Duodenal mucosa (tissue), 2 donors: ENCODE measurements around the gene KRT84.

ENCODE experiments used
- H3K27ac ChIP-seq: one replicate; pipeline ENCODE4 v1.7.0; 2013; ENCODE audit warnings: low read depth, low read length
- H3K27me3 ChIP-seq, 2 donors: one replicate each; pipeline ENCODE4 v1.7.0; 2013; ENCODE audit warnings: low read length in 2 of 2, control low read depth in 1 of 2; ENCODE audit not compliant: insufficient read depth in 2 of 2, control insufficient read depth in 1 of 2
- H3K36me3 ChIP-seq, 2 donors: one replicate each; pipeline ENCODE4 v1.7.0; 2013; ENCODE audit warnings: low read length in 2 of 2, control low read depth in 1 of 2; ENCODE audit not compliant: insufficient read depth in 2 of 2, control insufficient read depth in 1 of 2
- H3K4me1 ChIP-seq, 2 donors: one replicate each; pipeline ENCODE4 v1.7.0; 2013; ENCODE audit warnings: low read length in 2 of 2, control low read depth in 1 of 2; ENCODE audit not compliant: insufficient read depth in 2 of 2, control insufficient read depth in 1 of 2
- H3K4me3 ChIP-seq, 2 donors: one replicate each; pipeline ENCODE4 v1.7.0; 2013; ENCODE audit warnings: low read length in 2 of 2, low read depth in 1 of 2
- H3K9ac ChIP-seq, 2 donors: one replicate each; pipeline ENCODE4 v1.7.0; 2013; ENCODE audit warnings: low read length in 2 of 2, low read depth in 1 of 2
- H3K9me3 ChIP-seq, 2 donors: one replicate each; pipeline ENCODE4 v1.7.0; 2013; ENCODE audit warnings: low read length in 2 of 2, control low read depth in 1 of 2; ENCODE audit not compliant: control insufficient read depth in 1 of 2

Gene KRT84

DNA sequence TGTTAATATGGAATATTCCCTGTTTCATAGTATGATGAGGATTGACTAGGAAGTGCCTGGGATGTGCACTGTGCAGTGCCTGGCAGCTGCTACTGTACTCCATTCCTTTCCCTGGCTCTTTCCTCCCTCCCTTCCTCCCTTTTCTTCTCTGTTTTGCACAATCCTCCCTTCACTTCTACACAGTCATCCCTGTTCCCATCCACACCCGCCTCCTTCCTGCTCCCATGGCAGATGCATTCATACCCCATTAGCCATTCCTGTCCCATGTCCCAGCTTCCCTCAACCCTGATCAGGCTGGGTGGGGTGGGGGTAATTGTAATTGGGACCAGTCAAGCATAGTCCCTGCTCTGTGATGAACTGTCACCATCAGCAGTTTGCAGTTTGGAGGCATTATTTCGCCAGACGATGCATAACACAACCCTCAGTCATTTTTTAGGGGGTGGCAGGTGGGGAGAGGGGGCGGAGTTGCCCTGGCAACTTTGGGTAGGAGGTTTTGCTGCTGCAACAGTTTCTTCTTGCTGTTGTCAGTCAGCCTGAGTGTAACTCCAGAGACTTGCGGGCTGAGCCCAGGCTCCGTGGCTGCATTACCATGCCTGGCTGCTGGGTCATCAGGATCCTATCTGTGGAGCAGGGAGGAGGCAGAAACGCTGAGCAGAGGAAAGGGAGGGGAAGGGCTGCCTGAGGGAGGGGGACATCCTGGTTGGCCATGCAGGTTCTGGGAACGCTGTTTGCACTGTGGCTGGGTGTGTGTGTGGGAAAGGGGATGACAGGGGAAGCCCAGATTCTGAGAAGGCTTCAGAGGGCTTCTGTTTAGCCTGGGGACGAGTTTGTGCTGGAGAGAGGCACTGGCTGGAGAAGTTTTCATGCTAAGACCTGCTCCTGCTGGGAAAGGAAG is 4.1 kb upstream of the KRT84 start:
- no peaks in the 10 kb centered on the region for H3K9me3 ChIP-seq
- no peak overlapping the region for H3K27ac ChIP-seq
- no peaks in the 10 kb centered on the region for H3K4me1 ChIP-seq
- no peak overlapping the region for H3K9ac ChIP-seq
- H3K27me3 ChIP-seq: peaks cover 0 to 8% of the 10 kb centered on the region in 2 donors
- H3K36me3 ChIP-seq: no peaks in the 10 kb centered on the region
- H3K4me3 ChIP-seq: no peak overlapping the region

DNA sequence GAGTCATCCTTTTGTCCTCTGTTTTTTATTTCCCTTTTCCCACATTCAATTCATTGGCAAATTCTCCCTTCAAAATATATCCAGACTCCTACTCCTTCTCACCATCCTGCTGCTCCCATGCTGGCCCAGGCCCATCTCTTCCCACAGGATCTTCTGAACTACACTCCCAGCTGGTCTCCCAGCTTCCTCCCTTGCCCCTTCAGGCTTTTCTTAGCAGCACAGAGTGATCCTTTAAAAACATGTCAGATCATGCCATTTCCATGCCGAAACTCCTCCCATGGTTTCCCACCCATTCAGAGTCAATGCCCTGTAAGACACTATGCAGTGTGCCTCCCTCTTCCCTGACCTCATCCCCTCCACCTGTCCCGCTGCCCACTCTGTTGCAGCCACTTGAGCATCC is 2.4 kb upstream of the KRT84 start:
- Histone ChIP-seq H3K4me3 (no peak overlapping the region), H3K4me1 (no peaks in the 10 kb centered on the region), H3K9me3 (no peaks in the 10 kb centered on the region), H3K27ac (no peak overlapping the region), H3K9ac (no peak overlapping the region), H3K36me3 (no peaks in the 10 kb centered on the region), H3K27me3 (peaks cover 0 to 8% of the 10 kb centered on the region in 2 donors)

DNA sequence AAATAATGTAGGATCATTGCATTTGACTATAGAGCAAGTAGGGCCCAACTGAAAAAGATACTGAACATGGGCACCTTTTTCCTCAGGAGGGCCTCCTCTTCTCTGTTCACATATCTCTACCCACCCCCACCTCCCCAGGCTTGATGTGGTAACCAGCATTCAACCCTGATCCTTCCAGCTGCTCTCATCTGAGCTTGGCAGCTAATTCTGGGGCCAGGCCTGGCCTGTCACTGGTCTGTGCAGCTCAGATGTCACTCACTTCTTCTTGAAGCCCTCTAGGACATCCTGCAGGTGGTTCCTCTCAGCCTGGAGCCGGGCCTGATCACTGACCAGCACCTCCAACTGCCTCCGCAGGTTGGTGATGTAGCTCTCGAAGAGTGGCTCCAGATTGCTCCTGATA is 2.1 kb downstream of the KRT84 start:
- H3K9ac ChIP-seq: no peak overlapping the region
- no peaks in the 10 kb centered on the region for H3K9me3 ChIP-seq
- H3K4me3 ChIP-seq: no peak overlapping the region
- peaks cover 0 to 10% of the 10 kb centered on the region in 2 donors for H3K27me3 ChIP-seq
- no peak overlapping the region for H3K27ac ChIP-seq
- no peaks in the 10 kb centered on the region for H3K4me1 ChIP-seq
- no peaks in the 10 kb centered on the region for H3K36me3 ChIP-seq

DNA sequence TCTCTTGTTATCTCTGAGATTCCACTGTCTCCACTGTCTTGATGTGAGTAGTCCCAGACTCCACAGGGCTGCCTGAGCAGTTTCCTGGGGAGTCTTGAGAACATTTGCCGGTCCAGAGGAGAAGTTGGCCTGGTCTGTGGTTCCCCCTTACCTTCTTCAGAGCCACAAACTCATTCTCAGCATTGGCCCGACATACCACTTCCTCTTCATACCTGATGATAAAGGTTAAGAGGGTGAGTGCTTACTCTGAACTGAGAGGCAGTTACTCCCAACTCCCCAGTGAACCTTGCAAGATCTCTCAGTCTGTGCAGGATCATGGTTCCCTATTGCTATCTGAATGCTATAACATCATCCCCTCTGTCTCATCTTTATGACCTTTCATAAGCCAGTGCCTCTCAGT is 2.6 kb downstream of the KRT84 start:
- Histone ChIP-seq H3K4me3 (no peak overlapping the region), H3K9me3 (no peaks in the 10 kb centered on the region), H3K9ac (no peak overlapping the region), H3K4me1 (no peaks in the 10 kb centered on the region), H3K27ac (no peak overlapping the region), H3K36me3 (no peaks in the 10 kb centered on the region), H3K27me3 (peaks cover 0 to 6% of the 10 kb centered on the region in 2 donors)

DNA sequence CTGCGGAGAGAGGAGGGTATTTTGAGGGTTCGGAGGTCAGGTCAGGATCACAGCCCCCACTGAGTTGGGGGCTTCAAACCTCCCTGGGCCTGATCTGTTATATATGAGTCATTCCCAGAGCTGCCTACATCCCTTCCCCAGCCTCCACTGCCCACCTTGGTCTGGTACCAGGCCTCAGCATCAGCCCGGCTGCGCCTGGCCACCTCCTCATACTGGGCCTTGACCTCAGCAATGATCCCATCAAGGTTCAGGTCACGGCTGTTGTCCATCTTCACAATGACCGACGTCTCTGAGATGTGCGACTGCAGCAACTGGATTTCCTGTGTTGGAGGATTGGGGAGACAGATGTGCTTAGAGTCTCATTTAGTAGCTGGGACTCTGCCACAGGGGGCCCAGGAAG is 4.2 kb downstream of the KRT84 start:
- no peaks in the 10 kb centered on the region for H3K4me1 ChIP-seq
- H3K27ac ChIP-seq: no peak overlapping the region
- no peaks in the 10 kb centered on the region for H3K9me3 ChIP-seq
- peaks cover 0 to 6% of the 10 kb centered on the region in 2 donors for H3K27me3 ChIP-seq
- no peak overlapping the region for H3K9ac ChIP-seq
- no peaks in the 10 kb centered on the region for H3K36me3 ChIP-seq
- H3K4me3 ChIP-seq: no peak overlapping the region

DNA sequence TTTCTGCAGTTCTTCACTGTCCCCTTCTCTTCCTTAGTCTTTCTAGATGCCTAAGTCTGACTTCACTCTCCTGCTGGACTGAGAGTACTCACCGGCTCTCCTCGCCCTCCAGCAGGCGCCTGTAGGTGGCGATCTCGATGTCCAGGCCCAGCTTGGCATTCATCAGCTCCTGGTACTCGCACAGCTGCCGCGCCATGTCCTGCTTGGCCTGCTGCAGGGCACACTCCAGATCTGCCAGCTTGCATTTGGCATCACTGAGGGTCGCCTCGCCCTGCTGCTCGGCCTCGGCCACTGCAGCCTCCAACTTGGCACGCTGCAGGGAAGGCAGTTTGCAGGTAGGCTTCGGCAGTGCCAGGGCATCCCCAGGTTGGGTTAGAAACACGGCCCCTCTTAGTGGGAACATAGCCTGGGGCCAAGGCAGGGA is 5.2 kb downstream of the KRT84 start:
- H3K27me3 ChIP-seq: peaks cover 0 to 6% of the 10 kb centered on the region in 2 donors
- H3K27ac ChIP-seq: no peak overlapping the region
- H3K9ac ChIP-seq: no peak overlapping the region
- H3K36me3 ChIP-seq: no peaks in the 10 kb centered on the region
- H3K4me3 ChIP-seq: no peak overlapping the region
- no peaks in the 10 kb centered on the region for H3K9me3 ChIP-seq
- H3K4me1 ChIP-seq: no peaks in the 10 kb centered on the region

DNA sequence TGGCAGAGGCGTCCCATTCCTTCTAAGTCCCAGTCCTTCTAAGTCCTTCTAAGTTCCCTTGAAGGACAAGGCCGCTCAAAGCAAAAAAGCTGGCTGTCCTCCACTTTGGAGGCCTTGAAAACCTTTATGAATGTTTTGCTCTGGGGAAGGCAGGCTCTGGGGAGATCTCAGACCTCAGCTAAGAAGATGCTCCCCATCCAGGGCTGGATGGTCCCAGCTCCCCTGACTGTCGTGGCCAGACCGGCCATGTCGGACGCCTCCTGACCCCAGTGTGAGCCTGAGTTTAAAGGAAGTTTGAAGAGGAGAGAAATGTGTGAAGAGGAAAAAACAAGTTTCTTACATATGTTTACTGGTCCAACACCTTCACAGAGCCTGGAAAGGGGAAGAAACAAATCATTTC is 5.9 kb downstream of the KRT84 start:
- Histone ChIP-seq H3K9me3 (no peaks in the 10 kb centered on the region), H3K27ac (no peak overlapping the region), H3K27me3 (peaks cover 0 to 6% of the 10 kb centered on the region in 2 donors), H3K4me3 (no peak overlapping the region), H3K36me3 (no peaks in the 10 kb centered on the region), H3K4me1 (no peaks in the 10 kb centered on the region), H3K9ac (no peak overlapping the region)

DNA sequence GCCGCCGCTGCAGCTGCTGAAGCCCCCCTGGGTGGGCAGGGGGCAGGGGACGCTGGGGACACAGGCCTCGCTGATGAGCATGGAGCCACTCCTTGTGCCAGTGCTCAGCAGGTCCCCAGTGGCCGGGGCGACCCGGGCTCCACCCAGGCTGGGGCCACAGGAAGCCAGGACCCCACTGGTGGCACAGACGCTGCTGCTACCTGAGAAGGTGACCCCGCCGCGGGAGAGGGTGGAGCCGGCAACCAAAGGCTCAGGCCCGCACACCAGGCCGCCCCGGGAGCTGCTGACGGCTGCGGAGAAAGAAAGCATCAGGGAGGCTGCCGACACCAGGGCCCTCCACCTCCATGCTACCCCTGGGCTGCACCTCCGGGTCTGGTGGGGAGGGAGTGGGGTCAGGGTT is 7.4 kb downstream of the KRT84 start:
- Histone ChIP-seq H3K4me3 (no peak overlapping the region), H3K36me3 (no peaks in the 10 kb centered on the region), H3K9me3 (no peaks in the 10 kb centered on the region), H3K27ac (no peak overlapping the region), H3K4me1 (no peaks in the 10 kb centered on the region), H3K9ac (no peak overlapping the region), H3K27me3 (peaks cover 0 to 6% of the 10 kb centered on the region in 2 donors)

DNA sequence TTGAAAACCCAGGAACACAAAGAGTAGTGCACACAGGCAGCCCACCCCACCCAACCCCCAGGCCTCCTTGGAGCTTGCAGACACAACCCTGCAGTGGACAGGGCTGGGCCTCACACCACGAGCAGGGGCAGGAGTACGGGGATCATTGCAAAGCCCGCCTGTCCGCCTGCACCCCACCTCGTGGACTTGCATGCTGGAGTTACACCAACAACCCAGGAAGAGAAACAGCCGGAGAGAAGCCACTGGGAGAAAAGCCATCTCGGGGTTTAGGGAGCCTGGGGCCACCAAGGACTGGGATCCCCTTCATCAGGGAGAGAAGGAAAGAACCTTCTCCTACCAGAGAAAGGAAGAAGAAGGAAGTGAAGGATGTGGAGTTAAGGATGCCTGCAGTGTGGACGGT is 8.2 kb downstream of the KRT84 start:
- H3K27ac ChIP-seq: no peak overlapping the region

DNA sequence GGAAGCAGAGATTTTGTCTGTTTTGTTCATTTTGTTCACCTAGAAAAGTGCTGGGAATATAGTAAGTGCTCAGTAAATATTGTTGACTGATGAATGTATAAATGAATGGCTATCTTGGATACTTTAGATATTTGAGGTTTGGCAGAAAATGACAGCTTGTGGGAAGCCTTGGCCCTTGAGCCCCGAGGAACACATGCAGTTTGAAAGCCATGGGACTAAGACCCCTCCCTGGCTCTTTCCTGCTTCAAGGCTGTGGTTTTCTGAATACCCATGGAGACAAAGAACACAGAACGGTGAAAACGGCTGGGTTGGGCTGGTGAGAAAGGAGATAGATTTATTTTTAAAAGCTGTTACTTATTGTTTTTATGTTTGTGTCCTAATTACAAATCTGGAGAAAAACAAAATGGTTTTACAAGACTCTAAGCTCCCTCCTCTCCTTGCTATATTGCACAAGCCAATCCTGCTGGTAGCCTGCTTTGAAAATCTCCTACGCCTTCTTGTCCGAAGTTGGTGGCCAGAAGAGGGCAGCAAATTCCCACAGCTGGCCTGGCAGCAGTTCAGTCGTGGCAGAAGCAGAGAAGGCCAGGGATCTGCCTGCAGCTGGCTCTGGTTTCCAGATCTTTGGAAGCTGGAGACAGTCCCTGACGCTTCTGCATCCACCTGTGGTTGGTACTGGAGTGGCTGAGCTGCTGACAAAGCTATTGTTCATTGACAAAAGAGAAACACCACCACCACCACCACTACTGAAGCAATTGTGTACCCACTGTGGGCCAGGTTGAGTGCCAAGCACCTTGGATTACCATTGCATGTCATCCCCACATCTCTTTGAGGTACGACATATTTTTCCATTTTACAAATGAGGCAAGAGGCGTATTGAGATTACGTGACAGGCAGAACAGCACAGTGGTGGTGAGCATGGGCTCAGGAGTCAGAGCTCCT is 13.0 kb downstream of the KRT84 start:
- H3K9me3 ChIP-seq: no peaks in the 10 kb centered on the region
- peaks cover 0 to 6% of the 10 kb centered on the region in 2 donors for H3K4me1 ChIP-seq
- H3K27me3 ChIP-seq: no peaks in the 10 kb centered on the region
- no peak overlapping the region for H3K9ac ChIP-seq
- no peak overlapping the region for H3K27ac ChIP-seq
- H3K4me3 ChIP-seq: no peak overlapping the region
- H3K36me3 ChIP-seq: no peaks in the 10 kb centered on the region

More for the DNA sequence above, 8.2 kb downstream of the KRT84 start:
- H3K4me3 ChIP-seq: no peak overlapping the region
- no peak overlapping the region for H3K9ac ChIP-seq
- no peaks in the 10 kb centered on the region for H3K36me3 ChIP-seq
- peaks cover 0 to 6% of the 10 kb centered on the region in 2 donors for H3K27me3 ChIP-seq
- H3K9me3 ChIP-seq: no peaks in the 10 kb centered on the region
- H3K4me1 ChIP-seq: no peaks in the 10 kb centered on the region
